GM19324 (cell line): ENCODE results near the gene ABCC4.

Source experiments
- ATAC-seq: cut with Tn5 transposase; IDR thresholded peaks from one replicate; pipeline ENCODE4 v1.9.1; 2021; ENCODE audit warnings: mild to moderate bottlenecking, moderate library complexity; ENCODE audit not compliant: unreplicated experiment, low FRiP score

The ABCC4 gene

DNA sequence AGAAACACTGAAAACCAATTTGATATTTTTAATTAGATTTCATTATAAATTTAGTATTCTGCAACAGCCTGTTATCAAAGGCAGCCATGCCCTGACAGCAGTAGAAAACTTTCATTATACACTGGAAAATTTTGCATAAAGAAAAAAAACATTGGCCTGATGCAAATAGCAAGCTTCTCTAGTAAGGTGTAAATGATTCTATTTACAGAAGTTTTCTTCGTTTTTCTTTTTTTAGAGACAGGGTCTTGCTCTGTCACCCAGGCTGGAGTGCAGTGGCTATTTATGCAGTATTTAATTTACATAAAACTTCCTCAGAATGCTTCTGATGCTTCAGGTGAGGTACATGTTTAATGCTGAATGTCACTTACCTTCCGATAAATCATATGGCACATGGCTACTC, 67.0 kb downstream of the ABCC4 start:
- ATAC-seq, result peak; percentile 67

GRCh38 chr13:95233026-95233635, 68.1 kb downstream of the ABCC4 start:
- ATAC-seq, result no peak

DNA sequence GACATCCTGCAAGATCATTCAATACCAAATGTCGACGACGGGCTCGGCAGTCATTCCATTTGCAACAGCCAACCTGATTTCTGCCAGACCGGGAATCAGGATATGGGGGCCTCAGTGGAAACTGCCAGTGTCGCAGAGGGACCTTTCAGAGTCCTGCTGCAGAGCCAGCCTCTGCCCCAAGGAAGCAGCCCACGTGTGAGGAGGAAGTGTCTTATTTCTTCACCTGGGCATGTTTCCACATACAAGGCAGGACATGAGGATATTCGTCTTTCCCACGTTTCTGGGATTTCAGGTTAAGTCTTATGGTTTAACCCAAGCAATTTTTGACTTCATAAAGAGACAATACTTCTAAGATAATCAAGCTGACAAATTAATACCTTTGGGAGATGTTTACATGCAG, 69.9 kb downstream of the ABCC4 start:
- ATAC-seq, result no peak

DNA sequence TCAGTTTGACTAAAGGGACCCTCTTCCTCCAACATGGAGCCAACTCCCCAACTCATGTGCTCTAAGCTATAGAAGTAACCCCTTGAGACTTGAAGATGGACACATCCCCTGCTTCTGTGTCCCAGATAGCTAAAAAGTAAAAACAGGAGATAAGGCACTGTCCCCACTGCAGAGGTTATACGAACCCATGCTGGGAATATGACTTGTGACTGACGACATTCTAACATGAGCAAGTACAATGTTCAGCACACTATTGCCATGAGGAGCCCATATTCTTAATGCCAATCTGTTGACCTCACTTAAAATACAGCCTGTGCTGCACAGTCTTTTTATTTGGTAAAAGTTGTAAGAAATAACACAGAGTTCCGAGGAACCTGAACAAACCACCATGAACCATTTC, 71.4 kb downstream of the ABCC4 start:
- ATAC-seq, result no peak

- no peak for ATAC-seq
These were observed 73.1 kb downstream of the ABCC4 start for GRCh38 chr13:95228130-95228529.

DNA sequence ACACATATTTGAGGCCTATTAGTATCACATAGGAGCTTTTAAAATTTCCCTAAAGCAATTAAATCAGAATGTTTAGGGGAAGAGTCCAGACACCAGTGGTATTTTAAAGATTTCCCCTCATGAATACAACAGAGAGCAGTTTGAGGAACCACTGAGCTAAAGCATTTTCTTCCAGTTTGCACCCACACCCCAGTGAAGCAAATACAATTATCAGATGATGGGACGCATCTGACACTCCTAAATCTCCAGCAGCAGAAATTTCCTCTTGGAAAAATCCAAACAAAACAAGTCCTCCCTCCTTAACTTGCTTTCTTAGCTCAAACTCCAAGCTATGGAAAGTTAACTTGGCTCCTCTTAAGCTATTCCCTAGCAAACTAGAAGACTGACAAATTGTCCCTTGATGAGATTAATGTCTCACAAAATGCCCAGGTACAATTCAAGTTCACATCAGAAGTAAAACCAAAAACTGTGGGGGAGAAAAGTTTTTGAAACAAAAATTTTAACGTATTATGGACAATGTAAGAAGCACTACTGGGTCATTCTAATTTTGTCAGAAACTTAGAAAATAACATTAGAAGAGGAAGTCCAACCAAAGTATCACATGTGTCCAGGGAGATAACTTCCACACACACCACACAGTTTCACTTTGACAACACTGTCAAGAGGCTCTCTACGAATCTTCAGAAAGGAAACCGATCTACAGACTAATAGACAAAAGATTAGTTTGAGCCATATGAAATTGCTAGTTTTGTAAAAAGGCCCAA, 74.1 kb downstream of the ABCC4 start:
- peak; percentile 68 for ATAC-seq

GRCh38 chr13:95226476-95226875, 74.8 kb downstream of the ABCC4 start:
- peak; percentile 20 for ATAC-seq

DNA sequence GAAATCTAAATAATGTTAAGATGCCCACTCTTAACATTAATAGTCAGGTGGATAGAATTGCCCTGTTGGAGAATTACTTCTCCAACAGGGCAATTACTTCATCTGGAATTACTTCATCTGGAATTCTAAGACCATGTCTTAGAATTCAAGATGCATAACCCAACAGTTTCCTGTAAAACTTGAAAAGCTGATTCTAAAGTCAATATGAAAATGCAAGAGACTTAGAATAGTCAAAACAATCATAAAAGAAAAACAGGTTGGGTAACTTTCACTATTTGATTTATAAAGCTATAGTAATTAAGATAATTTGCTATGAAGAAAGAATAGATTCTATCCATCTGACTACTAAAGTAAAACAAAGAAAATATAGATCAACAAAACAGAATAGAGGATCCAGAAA, 75.2 kb downstream of the ABCC4 start:
- no peak for ATAC-seq

DNA sequence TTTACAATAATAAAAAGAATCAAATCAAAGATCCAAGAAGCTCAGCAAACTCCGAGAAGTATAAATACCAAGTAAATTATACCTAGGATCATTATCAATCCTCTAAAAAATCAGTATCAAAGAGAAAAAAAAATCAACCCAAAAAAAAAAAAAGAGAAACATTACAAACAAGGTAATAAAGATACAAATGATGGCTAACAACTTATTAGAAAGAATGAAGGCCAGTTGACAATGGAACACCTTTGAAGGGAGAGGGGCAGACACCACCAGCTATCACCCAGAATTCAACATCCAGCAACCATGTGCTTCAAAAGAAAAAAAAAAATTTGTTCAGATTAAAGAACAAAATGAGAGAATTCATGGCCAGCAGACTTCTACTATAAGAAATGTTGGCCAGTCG, 77.2 kb downstream of the ABCC4 start:
- no peak for ATAC-seq

DNA sequence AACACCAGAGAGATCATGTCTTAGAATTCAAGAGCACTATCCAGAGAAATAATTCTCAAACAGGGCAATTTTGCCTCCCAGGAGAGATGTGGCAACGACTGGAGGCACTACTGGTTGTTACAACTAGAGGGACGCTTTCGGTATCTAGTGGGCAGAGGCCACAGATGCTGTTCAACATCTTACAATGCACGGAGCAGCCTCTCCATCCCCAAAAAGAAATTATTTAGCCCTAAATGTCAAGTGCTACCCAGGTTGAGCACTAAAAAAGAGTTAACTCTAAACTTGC, 78.6 kb downstream of the ABCC4 start:
- ATAC-seq, result peak; percentile 37

GRCh38 chr13:95221971-95222732, 79.1 kb downstream of the ABCC4 start:
- ATAC-seq, result peak; percentile 73

GRCh38 chr13:95220611-95221010, 80.6 kb downstream of the ABCC4 start:
- no peak for ATAC-seq

GRCh38 chr13:95217920-95218830, 83.1 kb downstream of the ABCC4 start:
- no peak for ATAC-seq

GRCh38 chr13:95216182-95216581, 85.1 kb downstream of the ABCC4 start:
- no peak for ATAC-seq

DNA sequence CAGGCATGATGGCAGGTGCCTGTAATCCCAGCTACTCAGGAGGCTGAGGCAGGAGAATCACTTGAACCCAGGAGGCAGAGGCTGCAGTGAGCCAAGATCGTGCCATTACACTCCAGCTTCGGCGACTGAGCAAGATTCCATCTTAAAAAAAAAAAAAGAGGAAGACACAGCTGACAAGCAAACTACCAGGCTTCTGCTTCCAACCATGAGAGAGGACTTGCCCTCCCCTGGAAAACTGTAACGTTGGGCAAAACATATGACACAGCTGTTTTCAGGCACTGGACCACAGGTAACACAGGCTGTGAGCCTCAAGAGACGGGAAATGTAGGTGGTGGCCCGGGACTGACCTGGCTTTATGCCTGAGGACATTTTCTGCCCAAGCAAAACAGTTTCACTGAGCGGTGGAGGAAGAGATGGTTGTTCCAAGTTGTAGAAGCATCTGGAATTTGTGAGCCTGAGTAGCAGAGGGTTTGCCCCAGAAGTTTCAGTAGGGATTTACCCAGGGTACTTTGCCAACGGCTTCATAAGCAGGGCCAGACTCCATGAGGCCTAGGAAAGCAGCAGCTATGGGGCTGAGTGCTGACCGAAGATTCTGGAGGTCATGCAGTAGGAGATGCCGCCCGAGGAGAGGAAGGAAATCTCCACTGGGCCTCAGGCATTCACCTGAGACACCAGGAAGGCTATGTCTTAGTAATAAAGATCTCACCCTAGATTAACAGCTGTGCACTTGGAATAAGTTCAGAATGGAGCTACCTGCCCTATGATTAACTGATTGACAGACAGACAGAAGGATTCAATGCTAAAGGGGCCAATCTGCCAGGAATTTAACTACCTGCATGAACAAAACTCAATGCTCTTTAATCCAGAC, 88.0 kb downstream of the ABCC4 start:
- no peak for ATAC-seq

DNA sequence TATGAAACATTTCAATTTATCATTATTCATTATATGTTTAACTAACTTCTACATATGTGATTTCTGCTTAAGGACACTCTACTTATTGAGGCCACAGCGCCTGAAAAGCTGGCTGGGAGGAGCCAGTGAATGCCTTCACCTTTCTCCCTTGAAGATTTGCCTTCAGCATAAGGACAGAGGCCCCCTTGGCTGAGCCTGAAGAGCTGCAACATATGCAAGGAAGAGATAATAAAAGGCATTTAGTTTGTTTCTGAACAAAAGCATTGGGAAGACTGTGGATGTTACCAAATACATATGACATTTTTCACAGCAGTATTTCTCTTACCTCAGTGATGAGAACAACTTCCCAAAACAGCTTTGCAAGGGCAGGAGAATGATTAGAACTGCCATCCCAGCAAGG, 92.1 kb downstream of the ABCC4 start:
- no peak for ATAC-seq

- ATAC-seq, result peak; percentile 86
These were observed 93.4 kb downstream of the ABCC4 start for GRCh38 chr13:95207769-95208366.

DNA sequence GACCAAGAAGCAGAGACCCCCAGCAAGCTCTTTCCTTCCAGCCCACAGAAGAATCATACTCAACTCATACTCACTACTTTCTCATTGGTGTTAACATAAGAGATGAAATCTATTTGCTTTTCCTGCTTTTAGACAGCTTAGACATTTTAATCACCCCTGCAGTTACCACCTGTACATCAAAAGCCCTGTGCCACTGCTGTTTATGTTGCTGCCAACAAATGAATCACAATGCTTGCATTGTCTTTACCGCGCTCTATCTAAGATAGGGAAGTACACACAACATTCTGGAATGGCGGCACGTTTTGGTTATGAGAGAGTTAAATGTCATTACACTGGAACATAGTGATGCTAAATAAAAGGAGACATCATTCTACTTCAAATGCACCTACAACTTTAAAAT, 95.1 kb downstream of the ABCC4 start:
- ATAC-seq, result no peak

GRCh38 chr13:95204231-95204765, 97.0 kb downstream of the ABCC4 start:
- no peak for ATAC-seq
